ENCODE data around the gene LRRC8C. TPM values are rescaled to one million over a fixed set of nuclear protein-coding genes. Genes with fewer than 3 reads are reported as not detected.

The LRRC8C gene
- total and polyA plus RNA-seq, 10 of the 15 experiments (the other 5 are each of a cell fraction or from before 2014, with no cell fraction given) = 2.3 to 16.3 (median 10.8) TPM

DNA sequence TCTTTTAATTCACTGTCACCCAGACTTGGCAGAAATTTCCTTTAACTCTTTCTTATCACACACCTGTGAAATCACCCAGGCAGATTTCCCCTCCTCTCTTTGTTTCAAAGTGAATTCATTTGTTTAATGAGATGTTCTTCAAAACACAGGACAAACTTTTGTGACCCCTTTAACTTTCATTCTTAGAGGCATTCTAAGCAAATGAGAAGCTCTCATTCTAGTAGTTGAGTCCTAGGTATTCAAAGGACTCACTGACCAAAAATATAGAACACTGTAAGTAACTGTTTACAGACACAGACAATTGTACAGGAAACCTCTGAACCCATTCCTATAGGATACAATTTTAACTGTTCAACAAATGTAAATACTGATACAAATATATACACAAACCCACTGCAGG, 16.9 kb downstream of the LRRC8C start:
- H3K4me3 ChIP-seq = no peak overlapping the region
- peak; percentile 39; the same call in 1 of the 2 replicates for TF ChIP-seq MTA2 (IDR thresholded peaks at IDR 0.05; ENCODE audit: low read depth)
- 0 out of 2 replicates have a peak, but pooled peaks have one; percentile 15 for TF ChIP-seq ZNF687 (IDR thresholded peaks at IDR 0.05)
- 0 out of 2 replicates have a peak, but pooled peaks have one; percentile 16 for TF ChIP-seq ZNF24 (IDR thresholded peaks at IDR 0.05)
- TF ChIP-seq HDGF (IDR thresholded peaks at IDR 0.05) = no peak
- no peak for TF ChIP-seq CHD4 (IDR thresholded peaks at IDR 0.05)
- 0 out of 2 replicates have a peak, but pooled peaks have one; percentile 25 for TF ChIP-seq NR2F1 (conservative IDR thresholded peaks at IDR 0.05)
- in situ Hi-C loops (cut with MboI) = loop anchor here (25.0 kb wide), 1 partner anchor 338 kb away; the partner anchor contains the start of gene ZNF326
- H3K9ac ChIP-seq (ENCODE audit: control insufficient read depth, insufficient read depth, low read length) = no peak overlapping the region
- H4K20me1 ChIP-seq (ENCODE audit: control insufficient read depth, insufficient read depth) = no peaks in the 10 kb centered on the region
- peaks cover 18% of the 10 kb centered on the region for H3K79me2 ChIP-seq (ENCODE audit: control insufficient read depth, insufficient read depth, low read length)
- ChIA-PET CTCF (interaction anchor here (2.6 to 6.3 kb wide), 3 partner anchors 9 to 114 kb away, joined by 16 to 33 read pairs (median 20); no protein-coding TSS in a partner anchor), POLR2A (interaction anchor here (1.0 to 2.1 kb wide), 3 partner anchors 21 to 122 kb away, joined by 3 to 4 read pairs (median 4); no protein-coding TSS in a partner anchor), RAD21 (ENCODE audit: unreplicated experiment) (interaction anchor here (1.0 to 2.9 kb wide), 10 partner anchors 9 to 166 kb away, joined by 3 to 21 read pairs (median 5); partner anchors contain the start of gene LRRC8C), SMC1A (ENCODE audit: uncharacterized antibody, unreplicated experiment) (interaction anchor here (1.0 to 20.4 kb wide), 12 partner anchors 7 to 132 kb away, joined by 3 to 353 read pairs (median 6); partner anchors contain the start of gene LRRC8C)
- H3K27ac ChIP-seq (ENCODE audit: control insufficient read depth, insufficient read depth) = no peak overlapping the region
- peak; percentile 66 for FAIRE-seq
- intact Hi-C loops (cut with micrococcal nuclease; ENCODE audit: unreplicated experiment) = no loop called here
- peaks cover 3% of the 10 kb centered on the region; the same call in 2 of the 3 replicates for H3K9me3 ChIP-seq (replicated peaks; ENCODE audit: control insufficient read depth, insufficient read depth, low read length)
- H3K27me3 ChIP-seq (replicated peaks in 1 of 2; ENCODE audit: control insufficient read depth in 2 of 2, insufficient read depth in 2 of 2, low read length in 1 of 2) = no peaks in the 10 kb centered on the region
- no TSS peak for BruUV-seq (replicated peaks)
- peaks cover 12% of the 10 kb centered on the region for H3K4me1 ChIP-seq (ENCODE audit: control insufficient read depth, insufficient read depth, low read length)
- no peak overlapping the region for H2AFZ ChIP-seq (ENCODE audit: control insufficient read depth, low read depth, low read length)
- no peaks in the 10 kb centered on the region for H3K36me3 ChIP-seq (ENCODE audit: control insufficient read depth in 2 of 2, insufficient read depth in 2 of 2, low read length in 1 of 2)
- H3K4me2 ChIP-seq (ENCODE audit: control insufficient read depth, insufficient read depth) = no peak overlapping the region
- no peak for DNase-seq (ENCODE audit: low read depth, low spot score)
- ATAC-seq = peak; percentile 69
